KBM-7 (cell line): Measurements from ENCODE around the gene TGFB1.
A peak's percentile ranks its signal among the peaks of the same experiment; 100 is the strongest.
"Not testable (repeated sequence)": the region's sequence is repeated elsewhere in the genome, so short reads cannot be mapped to it uniquely, and the experiment has no call there.

ENCODE experiments used
- DNase-seq: peaks from one replicate; pipeline ENCODE4 v3.0.0-alpha.2; 2015
- in situ Hi-C: fragments of 300-500 bp; cut with MboI; formaldehyde crosslinking; loops from 2 replicates; pipeline ENCODE4 v1.14.3; 2020; ENCODE audit warnings: low sequenced_read_pairs, low pct_unique_long_range_greater_than_20kb, mixed read lengths

Gene TGFB1

DNA sequence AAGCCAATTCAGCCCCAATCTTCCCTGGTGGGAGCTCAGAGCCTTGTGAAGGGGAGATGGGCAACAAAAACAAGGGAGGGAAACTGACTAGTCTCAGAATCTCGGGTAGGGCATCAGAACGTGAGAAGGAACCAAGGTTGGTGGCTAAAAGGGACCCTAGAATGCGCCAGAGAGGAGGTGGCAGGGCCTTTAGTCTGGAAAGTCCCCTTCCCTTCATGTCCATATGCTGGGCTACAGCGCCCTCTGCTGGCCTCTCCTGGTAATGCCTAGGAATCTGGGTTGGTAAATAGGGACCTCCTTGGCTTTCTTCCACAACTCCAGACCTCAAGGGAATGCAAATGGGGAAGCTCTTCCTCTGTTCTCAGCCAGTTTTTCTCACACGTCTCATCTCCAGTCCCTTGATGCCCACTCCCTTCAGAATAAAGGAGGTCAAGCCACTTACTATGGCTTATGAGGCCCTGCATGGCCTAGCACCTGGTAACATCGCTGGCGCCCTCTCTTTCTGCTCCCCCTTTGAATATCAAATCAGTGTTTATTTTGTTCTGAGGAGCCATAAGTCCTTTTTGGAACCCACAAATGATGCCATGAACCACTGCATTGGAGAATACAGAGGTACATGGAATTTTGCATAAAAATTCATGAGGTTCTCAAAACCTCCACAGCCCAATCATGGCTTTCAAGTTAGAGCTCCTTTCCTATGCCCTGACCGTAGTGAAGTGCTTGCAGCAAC lies 45.1 kb downstream of the TGFB1 start:
- peak; percentile 91 for DNase-seq
- in situ Hi-C loops: no loop called here

- DNase-seq: no peak
- in situ Hi-C loops: no loop called here
These were observed 45.7 kb downstream of the TGFB1 start for GRCh38 chr19:41307954-41308449.

DNA sequence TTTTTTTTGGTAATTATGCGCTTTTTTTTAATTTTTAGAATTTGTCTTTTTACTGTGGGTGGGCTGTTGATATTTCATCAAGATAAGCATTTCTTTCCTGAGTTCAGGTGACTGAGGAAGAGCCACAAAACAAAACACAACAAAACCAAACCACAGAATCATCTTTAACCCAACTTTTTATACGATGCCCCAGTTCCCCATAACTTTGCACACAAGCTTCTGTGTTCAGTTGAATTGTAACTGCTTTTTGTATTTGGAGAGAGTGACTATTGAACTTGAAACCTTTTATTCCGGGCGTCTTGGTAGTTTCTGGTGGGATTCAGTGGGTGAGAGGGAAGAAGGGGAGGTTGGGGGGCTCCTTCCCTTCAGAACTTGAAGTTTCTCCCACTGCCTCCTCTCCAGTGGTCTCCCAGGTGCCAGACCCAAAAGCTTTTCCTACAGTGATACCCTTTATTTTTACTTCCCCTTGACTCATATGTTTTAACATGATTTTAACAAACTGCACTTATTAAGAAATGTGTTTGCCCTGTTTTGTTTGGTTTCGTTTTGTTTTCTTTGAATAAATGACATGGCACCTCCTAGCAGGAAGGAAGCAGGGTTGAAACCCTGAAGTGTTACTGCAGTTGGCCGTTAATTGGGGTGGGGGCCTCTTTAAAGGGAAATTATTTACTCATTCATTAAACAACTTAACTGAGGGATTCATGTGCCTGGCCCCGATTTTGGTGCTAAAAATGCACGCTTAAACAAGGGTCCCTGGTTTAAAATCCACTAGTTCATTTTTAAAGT lies 46.4 kb downstream of the TGFB1 start:
- in situ Hi-C loops: no loop called here
- DNase-seq: no peak

DNA sequence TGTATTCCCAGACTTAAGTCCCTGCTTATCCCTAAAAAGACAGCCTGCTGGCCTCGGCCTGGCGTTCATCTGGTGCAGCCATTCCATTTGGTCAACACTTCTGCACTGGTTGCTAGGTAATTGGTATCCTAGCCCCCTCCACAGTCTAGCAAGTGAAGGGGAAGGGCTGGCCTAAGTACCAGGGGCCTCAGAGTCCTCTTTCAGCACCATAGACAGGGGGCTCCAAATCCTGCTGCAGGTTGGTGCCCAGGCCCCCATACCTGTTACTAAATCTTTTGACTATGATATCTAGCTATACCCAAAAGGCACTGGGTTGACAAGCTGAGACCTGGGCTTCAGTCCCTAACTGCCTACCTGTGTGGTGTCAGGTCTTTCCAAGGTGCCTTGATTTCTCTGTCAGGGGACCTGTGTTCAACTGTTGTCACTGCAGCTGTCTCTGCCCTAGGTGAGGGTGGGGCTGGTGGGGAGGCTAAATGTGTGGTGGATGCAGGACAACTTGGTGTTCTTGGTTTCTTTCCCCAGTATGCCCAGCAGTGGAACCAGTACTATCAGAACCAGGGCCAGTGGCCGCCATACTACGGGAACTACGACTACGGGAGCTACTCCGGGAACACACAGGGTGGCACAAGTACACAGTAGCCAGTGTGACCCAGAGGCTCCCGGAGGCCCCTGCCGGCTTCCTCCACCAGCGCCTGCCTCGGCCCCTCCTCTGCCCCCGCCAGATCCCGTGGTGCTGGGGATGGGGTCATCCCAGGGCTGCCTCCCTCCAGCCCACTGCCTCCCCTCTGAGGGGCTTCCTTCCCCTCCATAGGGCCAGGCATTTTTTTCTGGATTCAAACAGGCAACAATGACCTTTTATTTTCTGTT lies 47.6 kb downstream of the TGFB1 start:
- in situ Hi-C loops: no loop called here
- no peak for DNase-seq

- no peak for DNase-seq
- in situ Hi-C loops: no loop called here
These were observed 48.8 kb downstream of the TGFB1 start for GRCh38 chr19:41304706-41305483.

GRCh38 chr19:41303954-41304353 lies 49.8 kb downstream of the TGFB1 start:
- no peak for DNase-seq
- in situ Hi-C loops: no loop called here

- in situ Hi-C loops: no loop called here
- peak; percentile 50 for DNase-seq
These were observed 50.9 kb downstream of the TGFB1 start for GRCh38 chr19:41302624-41303351.

GRCh38 chr19:41300555-41300954 lies 53.2 kb downstream of the TGFB1 start:
- no peak for DNase-seq
- in situ Hi-C loops: no loop called here

DNA sequence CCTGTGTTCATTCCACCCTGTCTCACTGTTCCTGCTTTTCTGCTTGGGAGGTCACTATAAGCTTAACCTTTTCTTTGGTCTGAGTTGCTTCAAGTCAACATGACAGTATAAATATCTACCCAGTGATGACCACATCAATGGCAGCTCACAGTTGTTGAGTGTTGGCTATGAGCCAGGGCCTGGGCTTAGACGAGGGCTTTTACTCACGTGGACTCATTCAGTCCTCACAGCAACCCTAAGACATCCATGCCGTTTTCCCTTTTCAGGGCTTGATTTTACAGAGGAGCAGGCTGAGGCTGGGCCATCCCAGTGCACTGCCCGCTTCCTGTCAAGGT lies 54.0 kb downstream of the TGFB1 start:
- no peak for DNase-seq
- in situ Hi-C loops: no loop called here

DNA sequence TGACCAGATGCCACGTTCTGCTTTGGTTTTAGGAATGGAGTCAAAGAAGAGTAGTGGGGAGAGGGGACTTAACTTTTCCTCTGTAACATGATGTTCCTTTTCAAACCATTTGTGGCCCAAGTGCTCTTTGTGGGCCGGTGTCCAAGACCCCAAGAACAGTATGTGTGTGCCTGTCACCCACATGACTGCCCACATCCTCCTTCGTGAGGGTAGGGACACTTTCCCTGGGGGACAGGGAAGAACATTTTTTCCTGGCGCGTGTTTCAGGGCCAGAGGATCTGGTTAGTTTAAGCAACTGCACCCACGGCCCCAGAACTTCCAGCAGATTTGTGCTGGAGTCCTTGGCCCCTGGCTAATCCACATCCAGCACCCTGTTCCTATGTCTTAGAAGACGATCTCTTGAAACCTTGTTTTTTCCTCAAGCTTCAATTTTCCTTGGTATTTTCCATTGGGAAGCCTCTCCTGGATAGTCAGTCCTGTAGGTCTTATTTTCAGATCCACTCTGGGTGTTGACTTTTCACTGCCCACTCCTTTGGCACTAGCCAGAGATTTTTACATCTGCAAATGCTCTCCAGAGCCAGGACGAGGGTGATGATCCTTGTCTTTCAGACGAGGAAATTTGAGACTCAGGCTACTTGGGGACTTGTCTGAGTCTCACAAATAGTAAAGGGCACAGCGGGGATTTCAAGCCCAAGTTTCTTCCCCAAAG lies 54.5 kb downstream of the TGFB1 start:
- in situ Hi-C loops: no loop called here

GRCh38 chr19:41298348-41298964 lies 55.3 kb downstream of the TGFB1 start:
- peak; percentile 80 for DNase-seq
- in situ Hi-C loops: no loop called here

More for the DNA sequence above, 54.5 kb downstream of the TGFB1 start:
- no peak for DNase-seq

- DNase-seq: no peak
- in situ Hi-C loops: no loop called here
These were observed 55.9 kb downstream of the TGFB1 start for GRCh38 chr19:41297628-41298347.

DNA sequence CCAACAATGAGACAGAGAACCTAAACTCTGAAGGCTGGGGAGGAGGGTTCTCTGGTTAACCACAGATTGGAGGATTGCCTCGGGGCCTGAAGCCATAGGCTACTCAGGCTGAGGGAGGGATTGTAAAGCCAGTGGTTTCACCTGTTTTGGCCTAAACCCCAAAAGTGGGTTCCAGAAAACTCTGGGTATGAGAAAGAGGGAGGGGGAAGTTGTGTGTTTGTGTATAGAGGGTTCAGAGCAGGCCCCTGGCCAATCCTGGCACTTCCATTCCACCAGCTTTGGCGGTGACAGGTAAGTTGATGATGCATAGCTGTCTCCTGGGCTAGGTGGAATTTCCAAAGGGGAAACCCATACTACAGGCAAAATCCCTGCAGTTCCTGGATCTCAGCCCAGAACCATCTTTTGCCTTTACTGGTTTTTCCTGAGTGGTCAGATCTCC lies 57.3 kb downstream of the TGFB1 start:
- DNase-seq: no peak
- in situ Hi-C loops: no loop called here

GRCh38 chr19:41295499-41295898 lies 58.2 kb downstream of the TGFB1 start:
- in situ Hi-C loops: no loop called here

GRCh38 chr19:41294393-41294792 lies 59.3 kb downstream of the TGFB1 start:
- in situ Hi-C loops: no loop called here
- DNase-seq: no peak

More at GRCh38 chr19:41295499-41295898, 58.2 kb downstream of the TGFB1 start:
- DNase-seq: no peak

DNA sequence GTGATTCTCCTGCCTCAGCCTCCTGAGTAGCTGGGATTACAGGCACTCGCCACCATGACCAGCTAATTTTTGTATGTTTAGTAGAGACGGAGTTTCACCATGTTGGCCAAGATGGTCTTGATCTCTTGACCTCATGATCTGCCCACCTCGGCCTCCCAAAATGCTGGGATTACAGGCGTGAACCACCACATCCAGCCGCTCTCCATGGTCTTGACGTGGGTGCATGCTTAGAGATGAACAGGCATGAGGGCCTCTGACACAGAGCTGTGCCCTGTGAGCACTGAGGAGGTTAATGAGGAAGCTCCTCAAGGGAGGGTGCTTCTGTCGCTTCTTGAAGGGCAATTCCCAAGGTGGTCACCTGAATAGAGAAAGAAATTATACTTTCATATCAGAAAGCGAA lies 63.9 kb downstream of the TGFB1 start:
- in situ Hi-C loops, DNase-seq: not testable (repeated sequence)
